ENCODE data around the gene RIN3.

- no peak for TF ChIP-seq CTCF (IDR thresholded peaks at IDR 0.05)
- no peak for TF ChIP-seq EZH2 (IDR thresholded peaks at IDR 0.05)
Observed at GRCh38 chr14:92491782-92492181, 21.8 kb upstream of the RIN3 start.

All from neural progenitor cell (in vitro differentiated cells).